Activated CD8-positive, alpha-beta T cell treated with anti-CD3 and anti-CD28 coated beads, Interleukin-2, amount 10 ng/mL, durations not matched to agents 7 days and 5 days (primary cell): Measurements from ENCODE around the gene CCDC81. TPM values are rescaled to one million over a fixed set of nuclear protein-coding genes. Genes with fewer than 3 reads are reported as not detected.
"Not testable (repeated sequence)": the region's sequence is repeated elsewhere in the genome, so short reads cannot be mapped to it uniquely, and the experiment has no call there.

Source experiments
- ATAC-seq: fragments of 150-1000 bp; cut with Tn5 transposase; one replicate; pipeline ENCODE4 v1.10.0; 2021; ENCODE audit warnings: moderate library complexity
- CTCF ChIA-PET: fragments of 350-600 bp; sonication (Branson Sonifier 250); formaldehyde crosslinking; loops from one replicate; lab custom pipeline; 2021; ENCODE audit warnings: antibody characterized with exemption; lab: Charles Lee
- POLR2A ChIA-PET: fragments of 350-600 bp; sonication (Branson Sonifier 250); formaldehyde crosslinking; loops from one replicate; lab custom pipeline; 2021; ENCODE audit warnings: antibody characterized with exemption; lab: Charles Lee
- DNase-seq: peaks from one replicate; pipeline ENCODE4 v3.0.0-alpha.2; 2020
- H3K27ac Mint-ChIP-seq: one replicate; pipeline ENCODE4 v1.8.0; 2021; ENCODE audit warnings: mild to moderate bottlenecking, mixed read lengths
- H3K27me3 Mint-ChIP-seq: one replicate; pipeline ENCODE4 v1.8.0; 2021; ENCODE audit warnings: low read depth, mixed read lengths
- H3K36me3 Mint-ChIP-seq: one replicate; pipeline ENCODE4 v1.8.0; 2021; ENCODE audit warnings: low read depth, mixed read lengths
- H3K4me1 Mint-ChIP-seq: one replicate; pipeline ENCODE4 v1.8.0; 2021; ENCODE audit warnings: low read depth, mixed read lengths
- H3K4me3 Mint-ChIP-seq: one replicate; pipeline ENCODE4 v1.8.0; 2021; ENCODE audit warnings: mild to moderate bottlenecking, mixed read lengths
- H3K9me3 Mint-ChIP-seq: one replicate; pipeline ENCODE4 v1.8.0; 2022; ENCODE audit warnings: mixed read lengths; ENCODE audit not compliant: insufficient read depth
- total RNA-seq, 2 experiments: library from RNA; stranded (reverse); gene quantifications; one replicate each; pipeline ENCODE4 v1.2.3, GENCODE V29; 2021

CCDC81 gene
- under 1 TPM; 0.42 to 0.66 TPM for total RNA-seq

DNA sequence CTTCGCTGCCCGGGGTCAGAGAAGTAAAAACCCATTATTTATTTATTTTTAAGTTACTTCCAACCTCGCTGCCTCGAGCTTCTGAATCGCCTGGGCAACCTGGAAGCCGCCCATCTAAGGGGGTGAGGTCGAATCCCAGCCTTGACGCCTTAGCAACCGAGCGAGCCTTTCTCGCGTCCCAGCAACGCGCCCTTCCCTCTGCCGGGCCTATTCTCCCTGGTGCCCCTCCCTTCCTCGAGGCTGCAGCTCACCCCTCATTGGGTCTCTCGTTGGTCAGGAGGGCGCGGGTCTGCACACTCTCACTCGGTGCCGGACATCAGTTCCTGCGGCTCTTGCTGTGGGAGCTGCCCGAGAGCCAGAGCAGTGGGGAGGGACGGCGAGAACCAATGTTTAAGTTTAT is at the start of gene CCDC81:
TSS of gene CCDC81 (plus strand) at position 302 of the 400 bp plus-strand sequence. CDS start 277 bp downstream, outside the sequence.
- H3K9me3 Mint-ChIP-seq = peaks cover 9% of the 10 kb centered on the region
- no peak within 1 kb of the TSS for H3K27ac Mint-ChIP-seq
- H3K4me1 Mint-ChIP-seq = peaks cover 9% of the 10 kb centered on the region
- ATAC-seq = no peak
- DNase-seq = no peak
- H3K27me3 Mint-ChIP-seq = peaks cover 11% of the 10 kb centered on the region
- H3K36me3 Mint-ChIP-seq = no peaks in the 10 kb centered on the region
- ChIA-PET CTCF (interaction anchor here (1.4 kb wide), 1 partner anchor 13 kb away, joined by 3 read pairs; no protein-coding TSS in a partner anchor), POLR2A (no interaction called here)
- H3K4me3 Mint-ChIP-seq = no peak within 1 kb of the TSS

DNA sequence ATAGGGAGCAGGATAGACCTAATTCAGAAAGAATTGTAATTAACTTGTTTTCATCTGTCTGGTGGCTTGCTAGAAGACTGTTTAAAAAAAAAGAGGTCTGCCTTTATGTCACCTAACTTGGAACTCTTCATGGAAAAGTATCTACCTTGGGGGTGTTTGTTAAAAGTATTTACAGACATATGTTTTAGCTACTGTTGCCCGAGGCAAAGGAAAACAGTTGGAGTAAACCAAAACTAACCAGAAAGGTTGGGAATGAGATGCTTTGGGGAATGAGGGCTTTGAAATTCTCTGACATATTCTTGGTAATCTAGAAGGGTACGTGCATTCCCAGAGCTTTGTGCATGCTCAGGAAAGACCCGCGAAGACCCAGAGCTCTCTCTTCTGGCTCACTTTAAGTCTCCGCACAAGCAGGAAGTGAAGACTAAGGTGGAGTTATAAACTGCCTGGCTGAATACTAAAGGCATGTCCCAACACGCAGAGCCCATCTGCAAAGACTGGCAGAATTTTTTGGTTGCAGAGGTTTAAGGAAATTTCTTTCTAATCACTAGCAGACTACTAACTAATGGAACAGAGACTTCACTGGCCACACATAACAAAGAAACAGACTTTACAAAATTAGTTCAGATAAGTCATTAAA is 39.4 kb upstream of the CCDC81 start:
- DNase-seq = no peak
- peak overlapping the region; percentile 0 for H3K27ac Mint-ChIP-seq
- POLR2A ChIA-PET = no interaction called here

DNA sequence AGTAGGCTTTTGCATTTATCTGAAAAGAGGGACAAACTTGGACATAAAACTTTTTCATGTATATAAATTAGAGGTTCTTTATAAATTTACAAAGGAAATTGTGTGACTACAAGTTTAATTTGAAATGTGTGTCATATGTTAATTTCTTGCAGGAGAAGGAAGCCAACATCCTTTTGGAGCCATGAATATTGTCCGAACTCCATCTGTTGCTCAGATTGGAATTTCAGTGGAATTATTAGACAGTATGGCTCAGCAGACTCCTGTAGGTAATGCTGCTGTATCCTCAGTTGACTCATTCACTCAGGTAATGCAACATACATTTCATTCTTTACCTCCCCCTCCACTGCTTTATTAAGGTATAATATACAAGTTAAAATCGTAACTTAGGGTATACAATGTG is 37.5 kb upstream of the CCDC81 start:
- ChIA-PET POLR2A (no interaction called here), CTCF (interaction anchor here (0.7 kb wide), 1 partner anchor 18 kb away, joined by 3 read pairs; no protein-coding TSS in a partner anchor)
- H3K4me1 Mint-ChIP-seq = no peaks in the 10 kb centered on the region
- ATAC-seq (no peak), DNase-seq (no peak)
- H3K27ac Mint-ChIP-seq = no peak overlapping the region
- H3K36me3 Mint-ChIP-seq = peaks cover 67% of the 10 kb centered on the region
- no peak overlapping the region for H3K4me3 Mint-ChIP-seq
- no peaks in the 10 kb centered on the region for H3K27me3 Mint-ChIP-seq
- H3K9me3 Mint-ChIP-seq = no peaks in the 10 kb centered on the region

More for the DNA sequence above, 39.4 kb upstream of the CCDC81 start:
- Mint-ChIP-seq H3K36me3 (peaks cover 58% of the 10 kb centered on the region), H3K27me3 (no peaks in the 10 kb centered on the region), H3K9me3 (no peaks in the 10 kb centered on the region), H3K4me3 (no peak overlapping the region), H3K4me1 (no peaks in the 10 kb centered on the region)
- CTCF ChIA-PET = no interaction called here
- ATAC-seq = no peak

DNA sequence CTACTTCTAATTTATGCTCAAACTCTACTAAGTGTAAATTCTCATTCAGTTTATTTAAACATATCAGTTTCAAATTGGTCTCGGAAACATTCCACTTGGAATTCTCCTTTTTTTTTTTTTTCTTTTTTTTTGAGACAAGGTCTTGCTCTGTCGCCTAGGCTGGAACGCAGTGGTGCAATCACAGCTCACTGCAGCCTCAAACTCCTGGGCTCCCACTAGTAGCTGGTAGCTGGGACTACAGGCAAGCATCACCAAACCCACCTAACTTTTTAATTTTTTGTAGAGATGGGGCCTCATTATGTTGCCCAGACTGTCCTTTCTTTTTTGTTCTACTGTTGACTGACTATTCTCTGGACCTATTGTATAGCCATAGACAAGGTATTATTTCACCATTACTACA is 33.3 kb upstream of the CCDC81 start:
- no peak overlapping the region for H3K4me3 Mint-ChIP-seq
- DNase-seq (no peak), ATAC-seq (no peak)
- H3K4me1 Mint-ChIP-seq = no peaks in the 10 kb centered on the region
- H3K36me3 Mint-ChIP-seq = peaks cover 48% of the 10 kb centered on the region
- no peak overlapping the region for H3K27ac Mint-ChIP-seq
- no peaks in the 10 kb centered on the region for H3K9me3 Mint-ChIP-seq
- ChIA-PET CTCF (no interaction called here), POLR2A (no interaction called here)
- H3K27me3 Mint-ChIP-seq = no peaks in the 10 kb centered on the region

DNA sequence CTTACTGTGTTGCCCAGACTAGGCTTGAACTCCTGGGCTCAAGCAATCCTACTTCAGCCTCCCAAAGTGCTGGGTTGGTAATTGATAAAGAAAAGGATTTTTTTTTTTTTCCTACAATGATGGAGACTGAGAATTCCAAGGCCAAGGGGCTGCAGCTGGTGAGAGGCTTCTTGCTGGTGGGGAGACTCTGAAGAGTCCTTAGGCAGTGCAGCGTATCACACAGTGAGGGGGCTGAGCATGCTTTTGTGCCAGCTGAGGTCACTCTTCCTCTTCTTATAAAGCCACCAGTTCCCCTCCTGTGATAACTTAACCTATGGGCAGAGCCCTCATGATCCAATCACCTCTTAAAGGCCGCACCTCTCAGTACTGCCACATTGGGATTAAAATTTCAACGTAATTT is 28.2 kb upstream of the CCDC81 start:
- ChIA-PET POLR2A (no interaction called here), CTCF (no interaction called here)
- ATAC-seq = no peak
- Mint-ChIP-seq H3K27me3 (no peaks in the 10 kb centered on the region), H3K4me3 (no peak overlapping the region), H3K36me3 (peaks cover 26% of the 10 kb centered on the region), H3K27ac (no peak overlapping the region), H3K9me3 (no peaks in the 10 kb centered on the region), H3K4me1 (no peaks in the 10 kb centered on the region)
- DNase-seq = no peak

DNA sequence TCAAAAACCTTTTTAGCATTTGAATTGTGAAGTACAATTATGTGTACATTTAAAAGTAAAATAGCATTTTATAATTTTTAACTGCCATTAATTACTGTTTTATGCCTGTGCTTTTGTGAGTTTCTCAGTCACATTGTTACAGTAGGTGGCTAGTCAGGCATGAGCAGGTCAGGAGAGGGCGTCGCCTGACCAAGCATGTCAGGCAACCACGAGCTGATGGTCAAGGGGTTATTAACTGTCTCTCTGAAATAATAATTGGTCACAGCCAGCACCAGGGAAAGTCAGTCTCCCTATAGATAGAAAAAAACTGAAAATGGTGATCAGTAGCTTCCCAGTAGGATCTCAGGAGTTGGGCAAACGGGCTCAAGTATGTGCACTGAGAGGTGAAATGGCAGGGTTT is 19.4 kb upstream of the CCDC81 start:
- H3K4me3 Mint-ChIP-seq = no peak overlapping the region
- DNase-seq (no peak), ATAC-seq (no peak)
- no peaks in the 10 kb centered on the region for H3K4me1 Mint-ChIP-seq
- no peaks in the 10 kb centered on the region for H3K27me3 Mint-ChIP-seq
- no peak overlapping the region for H3K27ac Mint-ChIP-seq
- ChIA-PET CTCF (interaction anchor here (0.6 to 1.2 kb wide), 3 partner anchors 18 to 662 kb away, joined by 3 read pairs; no protein-coding TSS in a partner anchor), POLR2A (no interaction called here)
- H3K9me3 Mint-ChIP-seq = no peaks in the 10 kb centered on the region
- H3K36me3 Mint-ChIP-seq = no peaks in the 10 kb centered on the region

DNA sequence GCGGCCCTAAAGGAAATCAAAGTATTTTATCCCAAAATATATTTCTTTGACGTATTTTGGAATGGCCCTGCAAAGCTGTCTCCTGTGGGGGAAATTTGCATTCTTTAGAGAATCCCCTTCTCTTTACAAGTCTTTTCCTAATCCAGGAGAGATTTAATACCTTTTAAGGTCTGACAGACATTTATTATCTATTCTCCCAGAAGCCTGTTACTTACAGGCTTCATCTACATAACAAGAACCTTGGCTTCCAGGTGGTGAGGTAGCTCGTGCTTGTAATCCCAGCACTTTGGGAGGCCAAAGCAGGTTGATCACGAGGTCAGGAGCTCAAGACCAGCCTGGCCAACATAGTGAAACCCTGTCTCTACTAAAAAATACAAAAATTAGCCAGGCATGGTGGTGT is 17.3 kb upstream of the CCDC81 start:
- CTCF ChIA-PET, H3K4me3 Mint-ChIP-seq, H3K27ac Mint-ChIP-seq, DNase-seq, H3K36me3 Mint-ChIP-seq, POLR2A ChIA-PET, H3K4me1 Mint-ChIP-seq, H3K9me3 Mint-ChIP-seq, ATAC-seq, H3K27me3 Mint-ChIP-seq: not testable (repeated sequence)

DNA sequence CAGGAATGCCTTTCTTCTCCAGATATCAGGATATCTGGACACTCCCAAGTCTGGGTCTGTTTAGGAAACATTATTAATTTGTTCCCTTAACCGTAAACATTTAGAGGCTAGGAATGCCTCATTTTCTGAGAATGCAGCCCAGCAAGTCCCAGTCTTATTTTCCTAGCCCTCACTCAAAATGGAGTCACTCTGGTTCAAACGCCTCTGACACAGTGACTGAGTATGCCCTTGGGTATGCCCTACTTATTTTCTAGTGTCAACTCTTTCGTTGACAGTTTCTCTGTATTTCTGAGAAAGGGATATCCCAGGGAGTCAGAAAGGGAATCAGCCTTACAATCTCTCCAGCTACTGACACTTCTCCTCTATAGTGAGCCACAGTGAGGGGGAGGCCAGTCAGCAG is 16.0 kb upstream of the CCDC81 start:
- CTCF ChIA-PET = interaction anchor here (1.4 kb wide), 1 partner anchor 10 kb away, joined by 3 read pairs; no protein-coding TSS in a partner anchor

DNA sequence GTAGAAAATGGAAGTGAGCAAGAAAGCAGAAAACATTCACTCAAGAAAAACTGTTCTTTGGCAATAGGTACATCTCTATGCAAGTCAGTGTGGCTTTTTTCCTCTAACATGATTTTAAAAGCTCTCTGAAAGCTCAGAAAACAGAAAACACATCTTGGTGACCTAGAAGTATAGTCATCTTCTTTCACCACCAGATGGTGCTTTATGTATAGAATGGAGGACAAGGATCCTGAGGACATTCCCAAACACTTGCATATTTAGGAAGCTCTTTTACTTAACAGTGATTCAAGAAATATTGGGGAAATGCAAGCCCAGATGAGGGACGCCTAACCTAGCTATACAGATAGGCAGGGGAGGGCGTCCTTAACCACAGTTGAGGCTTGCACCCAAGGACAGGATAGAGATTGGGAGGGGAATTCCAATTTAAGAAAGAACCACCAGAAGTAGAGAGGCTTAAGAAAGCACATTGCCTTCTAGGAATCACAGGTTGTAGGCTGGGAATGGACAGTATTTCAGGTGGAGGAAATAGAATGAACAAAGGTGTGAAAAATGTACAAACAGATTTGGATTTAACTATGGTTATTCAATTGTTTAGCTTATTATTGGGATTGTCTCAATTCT is 13.8 kb upstream of the CCDC81 start:
- Mint-ChIP-seq H3K36me3 (no peaks in the 10 kb centered on the region), H3K4me3 (no peak overlapping the region), H3K27ac (no peak overlapping the region), H3K27me3 (no peaks in the 10 kb centered on the region), H3K4me1 (no peaks in the 10 kb centered on the region), H3K9me3 (peaks cover 8% of the 10 kb centered on the region)
- DNase-seq (no peak), ATAC-seq (no peak)
- POLR2A ChIA-PET = no interaction called here
- CTCF ChIA-PET = interaction anchor here (1.8 kb wide), 1 partner anchor 13 kb away, joined by 3 read pairs; the partner anchor contains the start of gene CCDC81

More for the DNA sequence above, 16.0 kb upstream of the CCDC81 start:
- Mint-ChIP-seq H3K9me3 (peaks cover 4% of the 10 kb centered on the region), H3K4me1 (no peaks in the 10 kb centered on the region), H3K36me3 (no peaks in the 10 kb centered on the region), H3K4me3 (no peak overlapping the region), H3K27me3 (no peaks in the 10 kb centered on the region), H3K27ac (no peak overlapping the region)
- no peak for DNase-seq
- POLR2A ChIA-PET = no interaction called here
- no peak for ATAC-seq

DNA sequence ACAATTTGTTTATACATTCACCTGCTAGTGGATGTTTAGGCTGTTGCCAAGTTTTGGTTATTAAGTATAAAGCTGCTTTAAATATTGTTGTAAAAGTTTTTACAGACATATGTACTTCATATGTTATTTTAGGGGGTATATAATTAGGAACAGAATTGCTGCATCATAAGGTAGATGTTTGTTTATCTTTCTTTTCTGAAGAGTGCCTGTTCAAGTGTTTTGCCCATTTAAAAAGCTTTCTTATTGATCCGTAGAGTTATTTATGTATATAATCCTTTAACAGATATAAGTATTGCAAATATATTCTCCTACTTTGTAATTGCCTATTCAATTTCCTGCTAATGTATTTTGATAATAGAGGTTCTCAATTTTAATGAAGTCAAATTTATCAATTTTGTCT is 11.3 kb upstream of the CCDC81 start:
- ATAC-seq (no peak), DNase-seq (no peak)
- POLR2A ChIA-PET = no interaction called here
- no peak overlapping the region for H3K4me3 Mint-ChIP-seq
- CTCF ChIA-PET = no interaction called here
- no peaks in the 10 kb centered on the region for H3K4me1 Mint-ChIP-seq
- peaks cover 8% of the 10 kb centered on the region for H3K9me3 Mint-ChIP-seq
- no peaks in the 10 kb centered on the region for H3K27me3 Mint-ChIP-seq
- no peak overlapping the region for H3K27ac Mint-ChIP-seq
- H3K36me3 Mint-ChIP-seq = no peaks in the 10 kb centered on the region

DNA sequence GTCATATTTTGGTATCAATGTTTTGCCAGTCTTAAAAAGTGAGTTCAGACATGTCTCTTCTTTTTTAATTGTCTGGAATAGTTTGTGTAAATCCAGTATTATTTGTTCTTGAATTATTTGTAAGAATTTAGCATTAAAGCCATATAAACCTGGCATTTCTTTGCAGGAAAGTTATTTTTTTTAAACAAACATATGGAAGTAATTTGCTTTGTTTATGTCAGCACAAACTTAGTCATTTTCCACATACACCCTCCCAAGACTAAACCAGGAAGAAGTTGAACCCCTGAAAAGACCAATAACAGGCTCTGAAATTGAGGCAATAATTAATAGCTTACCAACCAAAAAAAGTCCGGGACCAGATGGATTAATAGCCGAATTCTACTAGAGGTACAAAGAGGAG is 9.1 kb upstream of the CCDC81 start:
- H3K4me3 Mint-ChIP-seq = no peak overlapping the region
- no peaks in the 10 kb centered on the region for H3K36me3 Mint-ChIP-seq
- ChIA-PET CTCF (no interaction called here), POLR2A (no interaction called here)
- H3K27me3 Mint-ChIP-seq = no peaks in the 10 kb centered on the region
- ATAC-seq (no peak), DNase-seq (no peak)
- H3K4me1 Mint-ChIP-seq = no peaks in the 10 kb centered on the region
- no peak overlapping the region for H3K27ac Mint-ChIP-seq
- peaks cover 17% of the 10 kb centered on the region for H3K9me3 Mint-ChIP-seq

DNA sequence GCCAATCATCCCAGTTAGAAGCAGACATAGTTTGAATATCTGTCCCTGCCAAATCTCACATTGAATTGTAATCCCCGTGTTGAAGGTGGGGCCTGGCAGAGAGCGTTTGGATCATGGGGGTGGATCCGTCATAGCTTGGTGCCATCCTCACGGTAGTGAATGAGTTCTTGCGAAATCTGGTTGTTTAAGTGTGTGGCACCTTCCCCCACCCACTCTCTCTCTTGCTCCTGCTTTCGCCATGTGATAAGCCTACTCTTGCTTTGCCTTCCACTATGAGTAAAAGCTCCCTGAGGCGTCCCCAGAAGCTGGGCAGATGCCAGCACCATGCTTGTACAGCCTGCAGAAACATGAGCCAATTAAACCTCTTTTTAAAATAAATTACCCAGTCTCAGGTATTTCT is 5.0 kb upstream of the CCDC81 start:
- Mint-ChIP-seq H3K36me3 (no peaks in the 10 kb centered on the region), H3K9me3 (peaks cover 9% of the 10 kb centered on the region), H3K27me3 (peaks cover 6% of the 10 kb centered on the region), H3K4me3 (no peak overlapping the region), H3K27ac (no peak overlapping the region), H3K4me1 (peaks cover 9% of the 10 kb centered on the region)
- no peak for ATAC-seq
- no peak for DNase-seq
- ChIA-PET POLR2A (no interaction called here), CTCF (no interaction called here)
